HG02852 (cell line): ENCODE data around the gene NABP2.
"Not testable (repeated sequence)": the region's sequence is repeated elsewhere in the genome, so short reads cannot be mapped to it uniquely, and the experiment has no call there.

Experiments
- ATAC-seq: cut with Tn5 transposase; IDR thresholded peaks from one replicate; pipeline ENCODE4 v1.9.1; 2021; ENCODE audit warnings: mild to moderate bottlenecking, moderate library complexity; ENCODE audit not compliant: unreplicated experiment

The NABP2 gene

GRCh38 chr12:56242986-56243385 is 18.8 kb downstream of the NABP2 start:
- ATAC-seq: no peak

- no peak for ATAC-seq
These were observed 19.6 kb downstream of the NABP2 start for GRCh38 chr12:56243731-56244181.

GRCh38 chr12:56244494-56244893 is 20.4 kb downstream of the NABP2 start:
- ATAC-seq: no peak

GRCh38 chr12:56247923-56248322 is 23.8 kb downstream of the NABP2 start:
- ATAC-seq: no peak

GRCh38 chr12:56248711-56249110 is 24.6 kb downstream of the NABP2 start:
- ATAC-seq: no peak

- no peak for ATAC-seq
These were observed 28.5 kb downstream of the NABP2 start for GRCh38 chr12:56252649-56253048.

GRCh38 chr12:56253091-56253490 is 28.9 kb downstream of the NABP2 start:
- no peak for ATAC-seq

- ATAC-seq: no peak
These were observed 31.5 kb downstream of the NABP2 start for GRCh38 chr12:56255671-56256070.

GRCh38 chr12:56256326-56256960 is 32.3 kb downstream of the NABP2 start:
- no peak for ATAC-seq

GRCh38 chr12:56257071-56257470 is 32.9 kb downstream of the NABP2 start:
- ATAC-seq: no peak

GRCh38 chr12:56257491-56258067 is 33.4 kb downstream of the NABP2 start:
- peak; percentile 8 for ATAC-seq

GRCh38 chr12:56258068-56258819 is 34.1 kb downstream of the NABP2 start, which contains the start of gene ANKRD52:
TSS of gene ANKRD52 (minus strand) at chr12:56258384. CDS start at chr12:56258269, 115 bp downstream.
- peak; percentile 91 for ATAC-seq

GRCh38 chr12:56258820-56259183 is 34.7 kb downstream of the NABP2 start:
- no peak for ATAC-seq

GRCh38 chr12:56260380-56260779 is 36.2 kb downstream of the NABP2 start:
- no peak for ATAC-seq

- no peak for ATAC-seq
These were observed 36.8 kb downstream of the NABP2 start for GRCh38 chr12:56260921-56261320.

- no peak for ATAC-seq
These were observed 37.5 kb downstream of the NABP2 start for GRCh38 chr12:56261503-56262232.

GRCh38 chr12:56262955-56263354 is 38.8 kb downstream of the NABP2 start:
- not testable (repeated sequence) for ATAC-seq

- not testable (repeated sequence) for ATAC-seq
These were observed 42.0 kb downstream of the NABP2 start for GRCh38 chr12:56266068-56266692.

- peak; percentile 91 for ATAC-seq
These were observed 42.7 kb downstream of the NABP2 start, which contains the start of gene COQ10A for GRCh38 chr12:56266693-56267442. TSS of gene COQ10A (plus strand) at chr12:56266942. CDS start at chr12:56267119, 177 bp downstream.
